ENCODE measurements around the gene KRT83. TPM values are rescaled to one million over a fixed set of nuclear protein-coding genes. Genes with fewer than 3 reads are reported as not detected.

The KRT83 gene
- total RNA-seq, 1 experiment from 2014 or later: not detected

DNA sequence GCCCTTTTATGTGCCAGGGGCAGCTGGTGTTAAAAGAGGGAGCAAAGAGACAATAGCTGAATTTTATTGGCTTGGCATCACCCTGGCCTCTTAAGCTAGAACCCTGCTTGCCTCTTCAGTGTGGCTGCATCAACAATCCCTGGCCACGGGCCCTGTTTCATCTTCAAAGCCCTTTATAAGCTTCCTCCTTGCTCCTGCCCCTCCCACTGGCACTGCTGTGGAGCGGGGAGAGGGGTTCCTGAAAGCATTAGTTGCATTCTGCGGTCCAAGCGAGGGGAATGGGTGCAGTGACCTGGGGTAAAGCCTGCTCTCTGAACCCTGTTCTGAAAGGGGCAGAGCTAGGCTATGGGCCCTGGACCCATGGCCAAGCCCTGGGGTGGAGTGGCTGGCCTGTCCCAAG, 220 bp upstream of the KRT83 start:
- TF ChIP-seq CTCF (conservative IDR thresholded peaks at IDR 0.05): no peak
- H3T11ph ChIP-seq (ENCODE audit: low read length): no peak overlapping the region
- H3K4me1 ChIP-seq (ENCODE audit: insufficient read depth, low read length): no peaks in the 10 kb centered on the region
- H2BK20ac ChIP-seq (ENCODE audit: low read depth, low read length, poor library complexity, severe bottlenecking): no peak overlapping the region
- no peak for DNase-seq
- peaks cover 38% of the 10 kb centered on the region for H3K27me3 Mint-ChIP-seq (ENCODE audit: low read depth)
- H3K27me3 ChIP-seq (ENCODE audit: insufficient read depth, low read length): no peaks in the 10 kb centered on the region
- no peak overlapping the region for H3K4me3 Mint-ChIP-seq
- H3K36me3 Mint-ChIP-seq (ENCODE audit: insufficient read depth in 1 of 3, low read depth in 3 of 3): no peaks in the 10 kb centered on the region
- no peaks in the 10 kb centered on the region for H4K20me1 ChIP-seq (ENCODE audit: control insufficient read depth, insufficient read depth, insufficient read length)
- H2BK120ac ChIP-seq (ENCODE audit: low read depth, low read length, poor library complexity, severe bottlenecking): no peak overlapping the region
- H2BK15ac ChIP-seq (ENCODE audit: low read depth, low read length): no peak overlapping the region
- H3K23ac ChIP-seq (ENCODE audit: insufficient read length, low read depth, low read length): no peak overlapping the region
- no peak overlapping the region for H2AK5ac ChIP-seq (ENCODE audit: insufficient read length, low read length)
- H3K14ac ChIP-seq (ENCODE audit: insufficient read depth, low read length): no peak overlapping the region
- no peak overlapping the region for H3K27ac ChIP-seq (ENCODE audit: insufficient read length, low read depth, low read length)
- no CpG with 5 or more reads among the region's 4 CpGs for WGBS (ENCODE audit: extremely low coverage, insufficient read length, low lambda C conversion rate)
- H3K4ac ChIP-seq (ENCODE audit: low read depth, low read length): no peak overlapping the region
- H3K9ac ChIP-seq (ENCODE audit: extremely low read depth, insufficient read length, low read length): no peak overlapping the region
- H3K9me3 Mint-ChIP-seq: no peaks in the 10 kb centered on the region
- H2AFZ ChIP-seq (ENCODE audit: low read length): no peak overlapping the region
- H3K18ac ChIP-seq (ENCODE audit: insufficient read length, low read depth, low read length): no peak overlapping the region
- no peaks in the 10 kb centered on the region for H3K9me3 ChIP-seq (ENCODE audit: control insufficient read depth, low read depth, low read length)
- H4K5ac ChIP-seq (ENCODE audit: insufficient read length, low read depth, low read length): no peak overlapping the region
- H3K4me1 Mint-ChIP-seq: 0 out of 4 replicates have a peak, but pooled peaks cover 0 to 2% of the 10 kb centered on the region in 2 experiments
- H3K79me2 ChIP-seq (ENCODE audit: insufficient read depth, low read length): no peaks in the 10 kb centered on the region
- no peak overlapping the region for H4K91ac ChIP-seq (ENCODE audit: insufficient read length, low read depth, low read length)
- H3K56ac ChIP-seq (ENCODE audit: insufficient read length, low read depth, low read length): no peak overlapping the region
- no peak overlapping the region for H3K4me2 ChIP-seq (ENCODE audit: insufficient read depth, insufficient read length, low read length)
- no peaks in the 10 kb centered on the region for H3K79me1 ChIP-seq (ENCODE audit: insufficient read depth, low read depth, low read length, poor library complexity, severe bottlenecking)
- no peak overlapping the region for H2BK12ac ChIP-seq (ENCODE audit: insufficient read length, low read depth, low read length)
- H2BK5ac ChIP-seq (ENCODE audit: insufficient read length, low read length): no peak overlapping the region
- no peaks in the 10 kb centered on the region for H3K23me2 ChIP-seq (ENCODE audit: insufficient read length, low read depth, low read length, poor library complexity, severe bottlenecking)
- no peak overlapping the region for H3K27ac Mint-ChIP-seq
- no peak overlapping the region for H4K8ac ChIP-seq (replicated peaks; ENCODE audit: insufficient read length, low read depth, low read length)
